ENCODE results near the gene IL32.

IL32 gene, protein sequence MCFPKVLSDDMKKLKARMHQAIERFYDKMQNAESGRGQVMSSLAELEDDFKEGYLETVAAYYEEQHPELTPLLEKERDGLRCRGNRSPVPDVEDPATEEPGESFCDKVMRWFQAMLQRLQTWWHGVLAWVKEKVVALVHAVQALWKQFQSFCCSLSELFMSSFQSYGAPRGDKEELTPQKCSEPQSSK

DNA sequence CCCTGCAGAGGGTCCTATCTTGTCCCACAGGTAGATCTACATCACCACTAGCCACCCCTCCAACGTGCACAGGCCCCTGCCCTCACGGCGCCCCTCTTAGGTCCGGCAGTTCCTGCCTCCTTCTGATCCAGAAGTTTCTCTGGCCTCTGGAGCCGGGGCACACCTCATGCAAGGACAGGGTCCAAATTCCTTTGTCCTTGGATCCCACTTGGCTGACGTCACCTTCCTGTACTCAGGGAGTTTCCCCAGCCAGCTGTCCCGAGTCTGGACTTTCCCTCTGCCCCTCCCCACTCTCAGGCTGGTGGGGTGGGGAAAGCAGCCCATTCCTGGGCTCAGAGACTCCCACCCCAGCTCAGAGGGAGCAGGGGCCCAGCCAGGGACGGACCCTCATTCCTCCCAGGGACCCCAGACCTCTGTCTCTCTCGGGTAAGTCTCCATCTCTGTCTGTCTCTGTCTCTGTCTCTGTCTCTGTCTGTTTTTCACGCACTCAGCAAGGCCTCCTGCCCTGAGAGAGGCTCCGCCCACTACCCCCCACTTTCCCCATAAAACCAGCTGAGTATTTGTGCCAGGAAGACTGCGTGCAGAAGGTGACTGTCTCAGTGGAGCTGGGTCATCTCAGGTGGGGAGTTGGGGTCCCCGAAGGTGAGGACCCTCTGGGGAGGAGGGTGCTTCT, at the start of gene IL32:
IL32 (plus strand) TSS at position 572 of the 673 bp plus-strand sequence. CDS start 172 bp downstream, outside the sequence.
- no peak for DNase-seq

DNA sequence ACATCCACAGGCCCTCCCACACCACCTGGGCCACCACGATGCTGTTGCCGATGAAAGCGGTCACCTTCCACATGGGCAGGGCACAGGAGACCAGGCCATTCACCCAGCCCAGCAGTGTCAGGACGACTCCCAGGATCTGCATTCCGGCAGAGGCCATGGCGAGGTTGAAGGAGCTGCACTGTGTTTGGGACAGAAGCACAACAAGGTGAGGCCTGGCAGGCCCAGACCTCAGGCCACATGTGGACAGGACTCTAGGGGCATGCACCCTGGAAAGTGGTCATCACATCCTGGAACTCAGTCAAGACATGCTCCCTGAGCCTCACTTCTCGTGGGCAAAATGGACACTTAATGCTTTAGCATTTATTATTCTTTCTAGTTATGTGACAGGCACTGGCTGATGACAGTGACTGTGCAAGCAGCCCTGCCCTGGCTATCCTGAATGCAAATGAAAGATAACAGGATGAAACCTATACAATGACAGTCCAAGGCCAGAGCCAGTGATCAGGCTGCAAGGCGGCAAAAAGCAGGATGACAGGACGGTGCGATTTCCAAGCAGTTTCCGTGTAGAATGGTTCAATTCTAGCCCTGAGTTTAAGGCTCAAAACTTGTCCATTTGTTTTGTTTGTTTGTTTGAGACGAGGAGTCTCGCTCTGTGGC, 49.4 kb upstream of the IL32 start:
- no peak for DNase-seq

DNA sequence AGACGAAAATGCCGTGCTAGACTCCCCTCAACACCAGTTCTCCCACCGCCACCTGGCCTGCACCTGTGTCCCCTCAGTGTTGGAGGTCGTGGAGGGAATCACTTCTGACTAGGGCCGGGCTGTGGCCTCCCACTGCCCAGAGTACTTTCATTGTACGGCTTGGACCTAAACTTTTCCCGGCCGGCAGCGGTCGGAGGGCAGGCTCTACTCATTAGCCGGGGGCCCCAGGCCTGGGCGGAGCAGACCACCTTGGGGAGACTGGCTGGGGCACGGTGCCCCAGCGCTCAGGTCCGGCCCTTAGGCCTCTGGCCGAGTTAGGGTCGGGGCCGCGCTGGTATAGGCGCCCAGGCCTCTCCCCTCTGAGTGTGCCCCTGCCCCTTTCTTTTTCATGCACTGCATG, 48.1 kb upstream of the IL32 start:
- DNase-seq: no peak

DNA sequence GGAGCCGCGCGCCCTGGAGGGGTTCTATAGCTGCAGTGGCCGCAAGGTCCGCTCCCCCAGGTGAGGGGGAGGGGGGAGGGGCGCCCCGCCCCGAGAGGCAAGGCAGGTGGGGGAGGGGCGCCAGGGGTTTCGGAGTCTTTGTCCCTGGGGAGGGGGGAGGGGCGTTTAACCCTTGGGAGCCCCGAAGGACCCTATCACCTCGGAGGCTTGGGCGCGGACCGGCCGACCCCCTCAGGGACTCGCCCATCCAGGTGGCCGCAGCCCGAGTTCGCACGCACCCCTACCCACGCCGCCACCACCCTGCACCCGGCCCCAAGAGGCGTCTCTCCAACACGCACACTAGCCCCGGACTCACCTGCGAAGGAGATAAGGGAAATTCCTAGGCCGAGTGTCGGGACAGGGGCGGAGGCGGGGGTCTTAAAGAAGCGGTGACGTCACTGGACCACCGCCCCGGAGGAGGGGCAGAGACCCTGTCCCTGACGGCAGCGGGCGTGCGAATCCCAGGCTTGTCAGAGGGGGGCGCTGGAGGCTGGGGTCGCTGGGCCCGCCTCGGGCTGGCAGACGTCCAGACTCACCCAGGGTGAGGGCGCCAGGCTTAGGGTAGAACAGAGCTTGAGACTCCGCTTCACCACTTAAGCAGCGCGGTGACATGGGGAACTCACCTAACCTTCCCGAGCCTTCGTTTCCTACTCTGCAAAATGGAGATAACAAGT, 47.5 kb upstream of the IL32 start, which contains the start of gene CLDN6:
CLDN6 (minus strand) TSS at position 390 of the 713 bp plus-strand sequence. CDS start 2,162 bp downstream, outside the sequence.
- peak; percentile 11 for DNase-seq

DNA sequence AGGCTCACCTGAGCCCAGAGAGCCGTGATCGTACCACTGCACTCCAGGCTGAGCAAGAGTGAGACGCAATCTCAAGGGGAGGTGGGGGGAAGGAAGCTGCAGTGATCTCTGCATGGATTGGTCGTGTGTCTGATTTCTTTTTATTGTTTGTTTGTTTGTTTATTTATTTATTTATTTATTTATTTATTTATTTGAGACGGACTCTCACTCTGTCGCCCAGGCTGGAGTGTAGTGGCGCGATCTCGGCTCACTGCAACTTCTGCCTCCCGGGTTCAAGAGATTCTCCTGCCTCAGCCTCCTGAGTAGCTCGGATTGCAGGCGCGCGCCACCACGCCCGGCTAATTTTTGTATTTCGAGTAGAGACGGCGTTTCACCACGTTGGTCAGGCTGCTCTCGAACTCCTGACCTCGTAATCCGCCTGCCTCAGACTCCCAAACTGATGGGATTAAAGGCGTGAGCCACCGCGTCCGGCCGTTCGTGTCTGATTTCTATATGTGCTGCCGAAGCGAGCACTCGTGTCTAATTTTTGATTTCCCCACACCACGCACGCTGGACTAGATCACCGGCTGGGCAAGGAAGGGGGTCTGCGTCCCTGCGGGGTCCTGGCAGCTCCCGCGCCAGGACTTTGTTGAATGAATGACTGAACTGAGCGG, 45.7 kb upstream of the IL32 start:
- no peak for DNase-seq

DNA sequence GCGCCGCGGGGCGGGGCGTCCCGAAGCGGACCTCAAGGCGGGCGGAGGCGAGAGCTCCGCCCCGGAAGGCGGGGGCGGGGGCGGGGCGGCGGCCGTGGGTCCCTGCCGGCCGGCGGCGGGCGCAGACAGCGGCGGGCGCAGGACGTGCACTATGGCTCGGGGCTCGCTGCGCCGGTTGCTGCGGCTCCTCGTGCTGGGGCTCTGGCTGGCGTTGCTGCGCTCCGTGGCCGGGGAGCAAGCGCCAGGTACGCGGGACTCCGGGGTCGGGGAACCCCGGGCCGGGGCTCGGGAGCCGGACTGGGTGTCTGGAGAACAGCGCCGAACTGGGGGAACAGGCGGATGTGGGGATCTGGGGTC, 45.2 kb upstream of the IL32 start, which contains the start of gene TNFRSF12A:
TNFRSF12A (plus strand) TSS at position 122 of the 357 bp plus-strand sequence; CDS start at position 152, 30 bp downstream.
- peak; percentile 83 for DNase-seq

DNA sequence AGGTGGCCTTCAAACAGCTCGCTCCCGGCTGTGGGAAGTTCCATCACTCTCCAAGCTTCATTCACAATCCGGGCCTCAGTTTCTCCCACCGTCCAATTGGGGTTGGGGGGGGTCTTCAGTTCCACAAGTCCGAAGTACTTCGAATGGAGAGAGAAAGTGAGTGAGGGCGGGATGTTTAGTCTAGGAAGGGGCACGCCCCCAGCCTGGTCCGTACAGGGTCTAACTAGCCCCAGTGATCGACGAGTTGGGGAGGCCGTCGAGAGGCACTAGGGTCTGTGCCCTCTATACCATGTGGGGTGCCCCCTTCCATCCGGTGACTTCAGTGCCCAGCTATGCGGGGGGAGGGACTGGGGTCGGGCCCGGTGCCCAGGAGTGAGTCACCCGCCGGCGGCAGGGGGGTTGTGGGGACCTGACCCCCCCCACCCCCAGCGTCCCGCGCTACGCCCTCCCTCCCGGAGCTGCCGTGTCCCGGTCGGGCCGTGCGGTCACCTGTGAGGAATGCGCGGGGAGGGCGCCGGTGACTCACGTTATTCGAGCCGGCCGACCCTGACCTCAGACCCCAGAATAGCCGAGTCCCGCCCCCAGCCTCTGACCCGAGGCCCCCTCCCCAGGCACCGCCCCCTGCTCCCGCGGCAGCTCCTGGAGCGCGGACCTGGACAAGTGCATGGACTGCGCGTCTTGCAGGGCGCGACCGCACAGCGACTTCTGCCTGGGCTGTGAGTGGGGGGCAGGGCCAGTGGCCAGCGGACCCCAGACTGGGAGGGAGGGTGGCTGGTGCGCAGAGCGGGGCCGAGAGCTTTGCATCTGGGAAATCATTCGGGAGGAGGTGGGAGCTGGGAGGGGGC, 44.6 kb upstream of the IL32 start:
- peak; percentile 68 for DNase-seq

DNA sequence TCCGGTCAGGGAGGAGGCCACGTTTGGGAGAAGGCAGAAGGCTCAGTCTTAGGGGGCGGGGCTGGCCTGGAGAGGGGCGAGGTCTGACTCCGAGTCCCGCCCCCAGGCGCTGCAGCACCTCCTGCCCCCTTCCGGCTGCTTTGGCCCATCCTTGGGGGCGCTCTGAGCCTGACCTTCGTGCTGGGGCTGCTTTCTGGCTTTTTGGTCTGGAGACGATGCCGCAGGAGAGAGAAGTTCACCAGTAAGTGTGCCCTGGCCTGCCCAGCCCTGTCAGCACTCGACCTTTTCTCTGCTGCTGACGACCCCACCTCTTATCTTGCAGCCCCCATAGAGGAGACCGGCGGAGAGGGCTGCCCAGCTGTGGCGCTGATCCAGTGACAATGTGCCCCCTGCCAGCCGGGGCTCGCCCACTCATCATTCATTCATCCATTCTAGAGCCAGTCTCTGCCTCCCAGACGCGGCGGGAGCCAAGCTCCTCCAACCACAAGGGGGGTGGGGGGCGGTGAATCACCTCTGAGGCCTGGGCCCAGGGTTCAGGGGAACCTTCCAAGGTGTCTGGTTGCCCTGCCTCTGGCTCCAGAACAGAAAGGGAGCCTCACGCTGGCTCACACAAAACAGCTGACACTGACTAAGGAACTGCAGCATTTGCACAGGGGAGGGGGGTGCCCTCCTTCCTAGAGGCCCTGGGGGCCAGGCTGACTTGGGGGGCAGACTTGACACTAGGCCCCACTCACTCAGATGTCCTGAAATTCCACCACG, 43.8 kb upstream of the IL32 start:
- DNase-seq: peak; percentile 70

DNA sequence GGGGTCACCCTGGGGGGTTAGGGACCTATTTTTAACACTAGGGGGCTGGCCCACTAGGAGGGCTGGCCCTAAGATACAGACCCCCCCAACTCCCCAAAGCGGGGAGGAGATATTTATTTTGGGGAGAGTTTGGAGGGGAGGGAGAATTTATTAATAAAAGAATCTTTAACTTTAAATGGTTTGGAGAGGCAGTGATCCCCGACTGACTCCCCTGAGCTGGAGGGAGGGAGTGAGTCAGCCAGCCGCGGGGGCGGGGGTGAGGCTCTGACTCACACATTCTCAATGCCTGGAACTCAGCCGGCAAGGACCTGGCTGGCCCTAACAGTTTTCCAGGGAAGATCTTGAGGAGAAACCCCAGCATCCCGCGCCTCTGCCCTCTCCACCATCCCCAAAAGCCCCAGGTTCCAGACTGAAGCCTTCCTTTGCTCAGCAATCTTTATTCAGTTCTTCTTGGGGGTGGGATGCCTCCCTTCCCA, 43.2 kb upstream of the IL32 start:
- DNase-seq: peak; percentile 40

DNA sequence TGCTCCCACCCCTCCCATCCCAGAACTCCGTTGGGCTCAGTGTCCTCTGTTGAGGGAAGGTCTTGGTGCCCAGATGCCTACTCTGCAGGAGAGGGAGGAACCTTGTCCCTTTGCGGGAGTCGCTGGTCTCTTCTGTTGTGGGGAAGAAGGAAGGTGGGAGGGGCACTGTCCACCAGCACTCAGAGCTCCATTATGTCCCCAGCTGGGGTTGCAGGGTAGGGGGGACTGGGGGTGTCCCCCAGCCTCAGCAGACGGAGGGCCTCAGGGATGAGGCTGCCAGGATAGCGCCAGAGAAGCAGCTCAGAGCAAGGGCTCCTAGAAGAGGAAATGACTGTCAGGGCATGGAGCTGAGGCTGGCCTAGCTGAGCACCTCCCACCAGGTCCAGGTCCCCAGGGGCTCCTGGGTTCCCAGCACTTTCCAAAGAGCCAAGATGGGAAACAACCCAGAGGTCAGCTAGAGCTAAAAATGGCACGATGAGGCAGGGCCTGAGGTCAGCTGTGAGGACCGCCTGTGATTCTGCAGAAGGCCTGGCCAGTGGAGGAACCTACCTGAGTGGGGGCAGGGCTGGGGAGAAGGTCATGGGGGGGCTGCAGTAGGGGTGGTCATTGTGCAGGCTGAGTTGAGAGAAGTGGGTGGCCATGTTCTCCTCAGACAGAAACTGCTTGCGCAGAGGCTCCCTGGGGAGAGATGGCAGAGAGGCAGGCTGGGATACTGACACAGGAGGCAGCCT, 42.6 kb upstream of the IL32 start:
- peak; percentile 43 for DNase-seq

DNA sequence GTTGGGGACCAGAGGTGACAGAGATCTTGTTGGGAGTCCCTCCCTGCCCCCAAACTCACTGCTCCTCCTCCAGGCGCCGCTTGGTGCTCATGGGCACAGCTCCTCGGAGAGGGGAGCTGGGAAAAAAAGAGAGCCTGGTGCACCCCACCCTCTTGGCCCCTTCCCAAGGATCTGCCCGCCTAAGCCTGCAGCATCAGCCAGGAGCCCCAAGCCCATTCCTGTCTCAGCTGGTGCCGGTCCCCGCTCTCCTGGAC, 42.1 kb upstream of the IL32 start:
- peak; percentile 59 for DNase-seq

DNA sequence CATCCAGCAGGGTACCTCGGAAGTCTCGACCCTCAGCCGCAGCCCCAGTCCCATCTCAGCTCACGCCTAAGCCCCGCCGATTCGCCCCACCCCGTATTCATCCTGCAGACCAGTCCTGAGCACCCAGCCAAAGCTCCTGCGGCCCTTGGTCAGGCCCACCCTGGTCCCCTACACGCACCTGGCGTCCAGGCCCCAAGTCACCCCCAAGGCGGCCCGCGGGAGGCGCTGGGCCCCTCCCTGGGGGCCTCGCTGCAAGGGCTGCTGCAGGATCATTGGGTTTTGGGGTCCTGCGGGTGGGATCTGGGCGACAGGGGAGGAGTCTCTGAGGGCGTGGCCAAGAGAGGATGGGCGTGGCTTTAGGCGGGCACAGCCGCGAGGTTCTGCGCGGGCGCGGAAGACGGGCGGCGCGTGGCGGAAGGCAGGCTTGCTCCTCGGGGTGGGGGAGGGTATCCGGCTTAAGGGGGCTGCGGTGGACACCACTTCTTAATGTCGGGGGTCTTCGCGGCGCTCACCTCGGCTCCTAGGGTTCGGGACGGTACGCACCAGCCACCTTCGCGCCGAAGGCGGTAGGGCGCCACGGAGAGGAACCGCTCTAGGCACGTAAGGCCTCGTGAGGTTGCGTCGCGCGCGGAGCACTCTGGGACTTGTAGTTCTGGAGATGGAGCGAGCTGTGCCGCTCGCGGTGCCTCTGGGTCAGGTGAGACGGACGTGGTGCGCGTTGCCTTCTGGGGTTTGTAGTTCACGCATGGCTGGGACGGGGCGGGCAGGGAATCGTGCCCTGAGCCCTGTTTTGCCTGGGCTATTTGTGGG, 41.6 kb upstream of the IL32 start, which contains the start of the genes HCFC1R1 and THOC6:
HCFC1R1 (minus strand) TSS at position 274 of the 810 bp plus-strand sequence; CDS start at position 273, 1 bp downstream.
THOC6 (plus strand) TSS at position 367 of the 810 bp plus-strand sequence; CDS start at position 659, 292 bp downstream.
- DNase-seq: peak; percentile 99

DNA sequence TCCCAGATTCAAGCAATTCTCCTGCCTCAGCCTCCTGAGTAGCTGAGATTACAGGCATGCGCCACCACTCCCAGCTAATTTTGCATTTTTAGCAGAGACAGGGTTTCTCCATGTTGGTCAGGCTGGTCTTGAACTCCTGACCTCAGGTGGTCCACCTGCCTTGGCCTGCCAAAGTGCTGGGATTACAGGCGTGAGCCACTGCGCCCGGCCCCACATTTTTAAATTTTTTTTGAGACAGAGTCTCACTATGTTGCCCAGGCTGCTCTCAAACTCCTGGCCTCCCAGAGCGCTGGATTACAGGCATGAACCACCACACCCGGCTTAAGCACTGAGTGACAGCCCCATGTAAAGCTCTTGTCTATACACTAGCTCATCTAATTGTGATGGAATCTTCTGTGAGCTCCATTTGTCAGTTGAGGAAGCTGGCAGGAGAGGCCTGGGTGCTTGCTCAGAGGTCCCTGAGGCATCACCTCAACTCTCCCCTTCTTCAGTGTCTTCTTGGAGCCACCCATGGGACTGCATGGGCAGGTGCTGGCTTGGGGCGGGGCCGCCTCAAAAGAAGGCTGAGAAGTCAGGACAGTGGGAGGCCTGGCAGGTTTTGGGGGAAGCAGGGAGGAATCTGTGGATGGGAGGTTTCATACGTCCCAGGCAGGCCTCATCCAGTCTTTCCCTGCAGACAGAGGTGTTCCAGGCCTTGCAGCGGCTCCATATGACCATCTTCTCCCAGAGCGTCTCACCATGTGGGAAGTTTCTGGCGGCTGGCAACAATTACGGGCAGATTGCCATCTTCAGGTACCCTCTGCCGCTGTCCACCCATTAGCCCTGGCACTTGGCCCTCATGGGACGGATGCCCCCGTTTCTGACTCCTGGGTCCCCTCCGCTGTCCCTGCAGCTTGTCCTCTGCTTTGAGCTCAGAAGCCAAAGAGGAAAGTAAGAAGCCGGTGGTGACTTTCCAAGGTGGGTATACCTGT, 40.1 kb upstream of the IL32 start:
- DNase-seq: no peak

DNA sequence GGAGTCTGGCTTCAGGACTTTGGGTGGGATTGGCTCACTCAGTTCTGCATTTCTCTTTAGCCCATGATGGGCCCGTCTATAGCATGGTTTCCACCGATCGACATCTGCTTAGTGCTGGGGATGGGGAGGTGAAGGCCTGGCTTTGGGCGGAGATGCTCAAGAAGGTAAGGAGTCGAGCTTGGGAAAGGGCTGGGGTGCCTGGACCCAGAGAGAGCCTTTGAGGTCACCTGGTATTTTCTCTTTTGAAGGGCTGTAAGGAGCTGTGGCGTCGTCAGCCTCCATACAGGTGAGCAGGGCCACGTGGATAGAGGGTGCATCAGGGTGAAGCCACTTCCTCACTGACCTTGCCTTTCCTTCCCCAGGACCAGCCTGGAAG, 39.4 kb upstream of the IL32 start:
- DNase-seq: no peak

DNA sequence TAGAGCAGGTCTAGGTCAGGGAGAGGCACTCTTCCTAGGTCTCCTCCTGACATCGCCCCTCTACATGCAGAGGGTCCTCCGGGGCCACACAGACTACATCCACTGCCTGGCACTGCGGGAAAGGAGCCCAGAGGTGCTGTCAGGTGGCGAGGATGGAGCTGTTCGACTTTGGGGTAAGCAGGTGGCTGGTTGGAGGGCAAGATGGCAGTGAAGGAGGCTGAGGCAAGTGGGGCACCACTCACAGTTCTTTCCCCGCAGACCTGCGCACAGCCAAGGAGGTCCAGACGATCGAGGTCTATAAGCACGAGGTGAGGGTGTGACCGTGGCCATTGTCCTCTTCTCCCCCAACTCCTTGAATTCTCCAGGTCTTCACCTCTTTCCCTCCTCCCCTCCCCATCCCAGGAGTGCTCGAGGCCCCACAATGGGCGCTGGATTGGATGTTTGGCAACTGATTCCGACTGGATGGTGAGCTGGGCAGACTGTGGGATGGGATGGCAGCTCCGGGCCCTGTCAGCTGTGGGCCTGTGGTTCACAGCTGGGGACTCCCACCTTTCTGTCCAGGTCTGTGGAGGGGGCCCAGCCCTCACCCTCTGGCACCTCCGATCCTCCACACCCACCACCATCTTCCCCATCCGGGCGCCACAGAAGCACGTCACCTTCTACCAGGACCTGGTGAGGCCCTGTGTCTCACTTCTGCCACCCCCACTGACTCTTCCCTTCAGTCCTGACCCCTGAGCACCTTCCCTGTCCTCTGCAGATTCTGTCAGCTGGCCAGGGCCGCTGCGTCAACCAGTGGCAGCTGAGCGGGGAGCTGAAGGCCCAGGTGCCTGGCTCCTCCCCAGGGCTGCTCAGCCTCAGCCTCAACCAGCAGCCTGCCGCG, 38.6 kb upstream of the IL32 start:
- DNase-seq: no peak

DNA sequence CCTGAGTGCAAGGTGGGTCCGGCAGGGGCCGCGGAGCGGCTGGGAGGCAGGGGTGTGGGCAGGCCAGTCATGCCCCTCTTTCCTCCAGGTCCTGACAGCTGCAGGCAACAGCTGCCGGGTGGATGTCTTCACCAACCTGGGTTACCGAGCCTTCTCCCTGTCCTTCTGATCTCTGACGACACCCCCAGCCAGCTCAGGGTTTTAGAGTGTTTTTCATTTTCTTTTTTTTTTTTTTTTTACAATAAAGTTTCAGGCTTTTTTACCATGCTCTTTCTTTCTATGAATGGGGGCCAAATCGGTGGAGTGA, 38.0 kb upstream of the IL32 start:
- no peak for DNase-seq

DNA sequence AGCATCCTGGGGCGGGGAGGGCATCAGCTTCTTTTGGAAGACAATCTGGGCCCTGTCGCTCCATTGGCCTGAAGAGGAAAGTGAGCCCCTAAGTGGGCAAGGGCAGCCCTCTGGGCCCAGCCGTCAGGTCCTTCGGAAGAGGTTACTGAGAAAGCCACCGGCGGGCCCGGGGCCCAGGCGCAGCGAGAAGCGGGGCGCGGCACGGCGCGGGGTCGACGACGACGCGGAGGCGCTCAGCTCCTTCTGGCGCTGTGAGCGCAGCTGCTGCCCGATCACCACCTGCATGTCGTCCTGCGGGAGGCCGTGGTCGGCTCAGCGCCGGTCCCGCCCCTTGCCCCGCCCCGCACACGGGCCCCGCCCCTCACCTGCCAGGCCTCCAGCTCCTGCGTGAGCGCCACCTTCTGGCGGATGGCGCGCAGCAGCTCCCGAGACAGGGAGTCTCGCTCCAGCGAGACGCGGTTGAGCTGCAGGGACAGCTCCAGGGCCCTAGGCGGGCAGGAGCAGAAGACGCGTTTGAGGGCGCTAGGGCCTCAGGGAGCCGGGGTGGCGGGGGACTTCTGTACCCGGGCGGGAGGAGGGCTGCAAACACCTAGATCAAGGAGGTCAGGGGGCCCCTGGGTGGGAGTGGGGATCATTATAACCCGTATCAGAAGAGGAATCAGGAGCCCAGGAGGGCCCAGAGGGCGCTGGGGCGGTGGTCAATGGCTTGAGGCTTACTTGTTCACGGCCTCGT, 37.3 kb upstream of the IL32 start:
- DNase-seq: peak; percentile 93
